GM21786 (cell line): ENCODE data around the gene SMAGP.
A peak's percentile ranks its signal among the peaks of the same experiment; 100 is the strongest.
"Not testable (repeated sequence)": the region's sequence is repeated elsewhere in the genome, so short reads cannot be mapped to it uniquely, and the experiment has no call there.

Source experiments
- ATAC-seq: cut with Tn5 transposase; IDR thresholded peaks from one replicate; pipeline ENCODE4 v1.9.1; 2021; ENCODE audit not compliant: unreplicated experiment

Gene SMAGP, protein sequence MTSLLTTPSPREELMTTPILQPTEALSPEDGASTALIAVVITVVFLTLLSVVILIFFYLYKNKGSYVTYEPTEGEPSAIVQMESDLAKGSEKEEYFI

DNA sequence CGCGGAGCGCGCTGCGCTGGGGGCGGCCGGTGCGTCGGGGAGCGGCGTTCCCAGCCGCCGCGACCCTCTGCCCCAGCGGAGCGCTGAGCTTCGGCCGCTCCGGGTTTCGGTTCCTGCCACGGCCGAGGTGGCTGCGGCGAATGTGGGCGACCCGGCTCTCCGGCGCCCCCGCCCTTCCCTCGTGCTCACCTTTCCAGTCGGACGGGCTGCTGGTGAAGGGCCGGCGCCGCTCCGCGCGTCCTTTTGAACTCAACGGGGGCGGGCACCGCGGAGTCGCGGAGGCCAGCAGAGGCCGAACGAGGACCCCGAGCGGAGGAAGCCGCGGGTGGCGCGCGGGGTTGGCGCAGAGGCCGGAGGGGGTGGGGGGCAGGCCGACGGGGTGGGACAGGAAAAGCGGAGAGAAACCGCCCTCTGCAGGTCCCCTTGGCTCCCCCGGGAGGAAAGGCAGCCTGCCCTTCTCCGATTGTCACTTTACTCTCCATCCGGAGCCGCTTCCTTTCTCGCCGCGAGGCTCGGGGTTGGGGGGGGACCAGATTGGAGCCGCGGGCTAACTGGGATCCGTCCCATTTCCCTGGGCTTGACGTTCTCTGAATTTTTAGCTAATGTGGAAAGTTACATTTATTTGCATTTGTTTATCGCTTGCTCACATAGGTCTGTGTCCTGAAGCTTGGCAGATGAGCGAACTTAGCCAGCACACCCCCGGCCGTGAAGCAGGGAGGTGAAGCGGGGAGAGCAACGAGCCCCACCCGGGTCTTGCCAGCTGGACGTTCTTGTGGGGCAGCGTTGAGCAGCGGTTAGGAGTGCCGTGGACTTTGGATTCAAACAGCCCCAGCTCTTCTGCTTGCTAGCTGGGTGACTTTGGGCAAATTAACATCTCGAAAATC, at the start of gene SMAGP:
Gene SMAGP, minus strand, starts transcription at position 349 of the 884 bp plus-strand sequence. CDS start 1,137 bp downstream, outside the sequence.
- peak; percentile 60 for ATAC-seq

DNA sequence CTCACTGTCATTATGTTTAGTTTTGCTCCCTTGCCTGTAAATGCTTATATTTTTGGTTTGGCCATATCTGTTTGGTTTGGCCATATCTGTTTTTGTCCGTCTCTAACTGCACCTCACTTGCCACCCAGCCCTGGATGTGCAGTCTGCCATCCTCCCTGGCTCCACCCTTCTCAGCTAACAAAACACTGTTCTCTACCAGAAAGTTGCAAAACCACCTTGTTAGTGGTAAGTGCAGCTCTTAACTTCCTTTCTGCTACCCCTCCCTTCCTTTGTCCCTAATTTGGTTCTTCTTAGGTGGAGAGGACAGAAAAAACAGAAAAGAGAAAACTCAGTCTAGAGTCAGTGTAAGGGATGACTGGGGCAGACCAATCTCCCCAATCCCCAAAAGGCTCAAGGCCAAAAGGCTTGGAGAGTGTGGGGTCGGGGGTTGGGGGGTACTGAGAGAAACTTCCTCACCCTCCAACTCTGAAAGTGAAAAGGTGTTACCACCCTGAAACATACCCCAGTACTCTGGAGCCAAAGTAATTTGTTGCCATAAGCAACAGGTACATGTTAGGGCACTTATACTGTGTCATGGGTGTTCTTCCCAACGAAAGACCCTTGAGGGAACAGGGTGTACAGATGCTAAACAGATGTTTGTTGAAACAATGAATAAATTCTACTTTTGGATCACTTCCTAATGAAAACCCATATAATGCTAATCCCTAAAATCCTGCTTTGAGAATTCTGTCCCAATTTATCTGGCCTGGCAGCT, 48.8 kb upstream of the SMAGP start:
- ATAC-seq: peak; percentile 54

DNA sequence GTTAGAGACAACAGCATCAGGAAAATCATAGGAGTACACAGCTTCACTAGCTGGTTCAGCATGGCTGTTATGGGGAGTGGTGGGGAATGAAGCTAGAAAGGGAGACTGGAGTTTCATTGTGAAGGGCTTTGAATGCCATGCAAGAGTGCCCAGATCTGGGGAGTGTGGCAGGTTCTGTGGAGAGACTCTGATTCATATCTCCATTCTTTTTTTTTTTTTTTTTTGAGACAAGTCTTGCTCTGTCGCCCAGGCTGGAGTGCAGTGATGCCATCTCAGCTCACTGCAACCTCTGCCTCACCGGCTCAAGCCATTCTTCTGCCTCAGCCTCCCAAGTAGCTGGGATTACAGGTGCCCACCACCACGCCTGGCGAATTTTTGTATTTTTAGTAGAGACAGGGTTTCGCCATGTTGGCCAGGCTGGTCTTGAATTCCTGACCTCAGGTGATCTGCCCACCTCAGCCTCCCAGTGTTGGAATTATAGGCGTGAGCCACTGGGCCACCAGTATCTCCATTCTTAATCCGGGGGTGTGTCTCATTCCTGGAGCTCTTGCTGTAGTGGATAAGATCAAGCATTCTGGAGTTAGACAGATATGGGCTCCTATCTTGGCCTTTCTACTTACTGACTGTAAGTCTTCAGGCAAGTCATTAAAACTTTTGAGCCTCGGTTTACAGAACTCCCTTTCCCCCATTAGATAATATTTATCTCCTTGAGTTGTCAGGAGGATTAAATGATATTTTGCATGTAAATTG, 48.0 kb upstream of the SMAGP start:
- not testable (repeated sequence) for ATAC-seq

DNA sequence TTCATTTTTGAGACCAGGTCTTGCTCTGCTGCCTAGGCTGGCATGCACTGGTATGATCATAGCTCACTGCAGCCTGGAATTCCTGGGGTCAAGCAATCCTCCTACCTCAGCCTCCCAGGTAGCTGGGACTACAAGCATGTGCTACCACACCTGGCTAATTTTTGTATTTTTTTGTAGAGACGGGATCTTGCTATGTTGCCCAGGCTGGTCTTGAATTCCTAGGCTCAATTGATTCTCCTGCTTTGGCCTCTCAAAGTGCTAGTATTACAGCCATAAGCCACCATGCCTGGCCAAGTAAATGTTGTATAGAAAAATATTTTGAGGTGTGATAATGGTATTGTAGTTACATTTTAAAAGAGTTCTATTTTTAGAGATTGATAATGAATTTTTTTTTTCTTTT, 41.2 kb upstream of the SMAGP start:
- no peak for ATAC-seq

DNA sequence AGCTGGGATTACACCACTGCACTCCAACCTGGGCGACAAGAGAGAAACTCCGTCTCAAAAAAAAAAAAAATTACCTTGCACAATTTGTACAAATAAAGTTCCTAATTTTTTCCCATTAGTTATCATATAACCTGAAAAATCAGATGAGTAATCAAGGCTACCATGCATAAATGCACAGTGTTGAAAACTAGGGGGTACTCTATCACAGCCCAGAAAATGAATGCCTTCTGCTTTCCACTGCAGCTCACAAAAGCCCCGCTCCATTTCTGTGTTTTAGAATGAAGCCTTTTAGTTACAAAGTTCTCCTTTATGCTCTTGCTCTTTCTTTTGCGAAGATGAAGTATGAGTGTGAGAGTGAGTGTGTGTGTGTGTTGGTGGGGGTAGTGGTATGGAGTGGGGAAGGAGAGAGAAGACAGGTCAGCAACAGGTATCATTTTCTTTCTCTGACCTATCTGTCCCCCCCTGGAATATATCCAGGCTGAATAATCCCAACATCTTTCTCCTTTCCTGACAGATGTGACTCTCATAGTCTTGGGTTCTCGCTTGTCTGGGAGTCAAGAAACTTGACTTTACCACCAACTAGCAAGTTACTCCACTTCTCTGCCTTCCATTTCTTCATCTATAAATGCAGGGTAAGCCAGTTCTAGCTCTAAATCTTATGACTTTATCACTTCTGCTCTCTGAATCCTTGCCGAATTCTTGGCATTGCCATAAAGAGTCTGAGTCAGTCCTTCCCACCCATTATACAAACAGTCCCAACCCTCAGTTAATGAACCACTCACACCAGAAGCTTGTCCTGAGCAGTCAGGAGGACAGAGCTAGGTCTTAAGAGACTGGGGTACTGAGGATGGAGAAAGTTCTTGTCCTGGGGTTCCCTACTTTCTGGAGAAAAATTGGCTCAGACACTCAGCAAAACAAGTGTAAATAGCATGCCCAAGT, 37.7 kb upstream of the SMAGP start:
- no peak for ATAC-seq

DNA sequence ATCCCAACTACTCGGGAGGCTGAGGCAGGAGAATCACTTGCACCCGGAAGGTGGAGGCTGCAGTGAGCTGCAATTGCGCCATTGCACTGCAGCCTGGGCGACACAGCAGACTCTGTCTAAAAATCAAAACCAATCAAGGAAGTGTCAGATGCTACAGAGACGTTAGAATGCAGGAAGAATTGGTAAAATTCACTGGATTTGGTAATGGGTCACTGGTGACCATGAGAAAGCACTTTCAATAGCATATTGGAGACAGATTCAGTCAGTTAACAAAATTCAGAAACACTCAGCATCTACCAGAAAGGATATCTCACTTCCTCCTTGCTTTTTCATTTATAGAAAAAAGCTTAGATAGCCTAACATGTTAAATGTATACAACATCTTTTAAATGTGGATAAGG, 36.3 kb upstream of the SMAGP start:
- no peak for ATAC-seq

DNA sequence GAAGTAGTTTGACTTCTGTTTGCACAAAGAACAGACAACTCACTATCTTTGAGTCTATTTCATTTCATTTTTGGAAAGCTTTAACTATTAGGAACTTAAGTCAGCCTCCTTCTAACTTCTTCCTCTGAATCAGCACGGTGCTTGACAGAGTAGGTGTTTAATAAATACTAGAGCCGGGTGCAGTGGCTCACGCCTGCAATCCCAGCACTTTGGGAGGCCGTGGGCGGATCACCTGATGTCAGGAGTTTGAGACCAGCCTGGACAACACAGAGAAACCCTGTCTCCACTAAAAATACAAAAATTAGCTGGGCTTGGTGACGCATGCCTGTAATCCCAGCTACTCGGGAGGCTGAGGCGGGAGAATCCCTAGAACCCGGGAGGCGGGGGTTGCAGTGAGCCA, 30.6 kb upstream of the SMAGP start:
- not testable (repeated sequence) for ATAC-seq

DNA sequence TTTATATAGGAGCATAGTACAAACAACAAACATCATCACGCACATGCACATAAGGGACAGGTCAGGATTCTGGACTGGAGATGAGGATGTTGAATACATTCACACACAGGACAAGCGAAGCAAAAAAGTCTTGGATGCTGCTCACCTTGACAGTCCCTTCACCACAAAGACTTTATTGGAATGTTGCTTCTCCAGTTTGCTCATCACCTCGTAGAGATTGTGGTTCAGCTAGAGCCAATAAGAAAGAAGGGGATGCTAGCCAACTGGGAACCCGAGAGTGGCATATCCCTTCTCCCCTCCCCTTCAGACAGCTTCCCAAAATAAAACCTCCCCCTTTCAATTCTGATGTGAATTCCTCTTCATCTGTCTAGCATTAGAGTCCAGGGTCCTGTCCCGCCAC, 25.4 kb upstream of the SMAGP start:
- no peak for ATAC-seq

DNA sequence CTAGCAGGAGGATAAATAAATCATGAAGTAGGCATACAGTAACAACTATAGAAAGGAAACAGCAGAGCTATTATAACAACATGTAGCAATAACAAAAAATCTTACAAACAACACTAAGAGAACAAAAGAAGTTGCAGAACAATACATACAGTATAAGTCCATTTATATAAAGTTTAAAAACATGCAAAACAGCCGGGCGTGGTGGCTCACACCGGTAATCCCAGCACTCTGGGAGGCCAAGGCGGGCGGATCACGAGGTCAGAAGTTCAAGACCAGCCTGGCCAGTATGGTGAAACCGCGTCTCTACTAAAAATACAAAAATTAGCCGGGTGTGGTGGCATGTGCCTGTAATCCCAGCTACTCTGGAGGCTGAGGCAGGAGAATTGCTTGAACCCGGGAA, 23.9 kb upstream of the SMAGP start:
- not testable (repeated sequence) for ATAC-seq

DNA sequence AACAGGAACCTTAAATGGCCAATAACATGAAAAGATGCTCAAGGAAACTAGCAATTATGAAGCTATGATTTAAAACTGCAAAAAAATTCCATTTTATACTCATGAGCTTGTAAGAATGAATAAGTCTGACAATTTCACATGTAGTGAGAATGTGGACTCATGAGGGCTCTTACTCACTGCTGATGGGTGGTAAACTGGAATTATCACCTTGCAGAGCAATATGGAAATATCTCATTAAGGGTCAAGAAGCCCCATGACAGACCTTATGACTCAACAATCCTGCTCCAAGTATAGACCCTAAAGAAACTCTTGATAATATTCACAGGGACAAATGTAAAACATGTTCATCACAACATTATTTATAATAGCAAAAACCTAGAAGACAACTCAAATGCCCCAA, 23.5 kb upstream of the SMAGP start:
- no peak for ATAC-seq

DNA sequence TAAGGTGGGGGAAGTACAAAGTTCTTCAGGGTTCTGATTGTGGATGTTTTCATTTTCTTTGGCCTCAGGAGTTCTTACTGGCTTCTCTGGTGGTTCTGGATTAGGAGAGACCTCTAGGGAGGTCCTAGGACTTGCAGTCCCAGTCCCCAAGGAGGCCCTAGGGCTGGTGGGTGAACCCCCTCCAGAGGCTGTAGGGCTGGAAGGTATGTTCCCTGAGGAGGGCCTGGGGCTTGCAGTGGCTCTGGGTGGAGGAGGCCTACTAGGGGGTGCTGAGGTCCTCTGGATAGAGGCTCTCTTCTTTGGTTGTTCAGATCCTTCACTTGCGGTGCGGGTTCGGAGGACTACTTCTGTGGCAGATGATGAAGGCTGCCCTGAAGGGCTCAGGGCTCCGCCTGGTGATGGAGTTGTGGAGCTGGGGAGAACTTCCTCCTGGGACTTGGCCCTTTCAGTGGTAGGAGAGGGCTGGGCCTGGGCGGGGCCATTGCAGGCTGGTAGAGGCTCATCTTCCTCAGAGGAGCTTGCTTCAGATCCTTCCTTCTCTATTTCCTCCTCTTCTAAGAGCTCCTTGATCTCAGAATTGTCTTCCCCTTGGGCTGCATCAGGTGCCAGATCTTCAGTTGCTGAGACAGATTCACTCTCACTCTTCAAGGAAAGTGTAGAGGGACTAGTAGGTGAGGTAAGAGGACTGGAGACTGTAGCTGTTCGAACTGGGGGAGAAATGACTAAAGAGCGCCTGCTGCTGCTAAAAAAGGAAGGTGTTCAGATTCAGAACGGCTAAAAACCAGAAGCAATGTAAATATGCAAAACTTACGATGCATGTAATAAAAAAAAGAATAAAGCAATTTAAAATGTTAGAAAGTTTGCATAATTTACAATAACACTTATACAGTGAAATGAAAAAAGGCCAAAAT, 21.6 kb upstream of the SMAGP start:
- not testable (repeated sequence) for ATAC-seq

DNA sequence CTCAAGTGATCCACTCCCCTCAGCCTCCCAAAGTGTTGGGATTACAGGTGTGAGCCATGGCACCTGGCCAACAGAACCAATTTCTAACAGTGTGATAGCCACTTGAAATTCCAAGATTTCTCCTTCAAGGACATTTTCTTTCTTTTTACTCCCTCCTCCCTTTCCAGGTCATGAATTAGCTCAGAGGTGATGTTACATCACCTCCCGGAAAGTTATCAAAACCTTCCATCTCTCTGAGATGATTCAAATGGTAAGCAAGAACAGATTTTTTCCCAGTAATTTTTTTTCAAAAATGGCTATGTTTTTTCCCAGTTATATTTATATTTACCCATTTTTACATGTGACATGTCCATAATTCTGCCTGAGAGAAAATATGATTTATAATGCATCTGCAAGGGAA, 15.6 kb upstream of the SMAGP start:
- ATAC-seq: no peak

DNA sequence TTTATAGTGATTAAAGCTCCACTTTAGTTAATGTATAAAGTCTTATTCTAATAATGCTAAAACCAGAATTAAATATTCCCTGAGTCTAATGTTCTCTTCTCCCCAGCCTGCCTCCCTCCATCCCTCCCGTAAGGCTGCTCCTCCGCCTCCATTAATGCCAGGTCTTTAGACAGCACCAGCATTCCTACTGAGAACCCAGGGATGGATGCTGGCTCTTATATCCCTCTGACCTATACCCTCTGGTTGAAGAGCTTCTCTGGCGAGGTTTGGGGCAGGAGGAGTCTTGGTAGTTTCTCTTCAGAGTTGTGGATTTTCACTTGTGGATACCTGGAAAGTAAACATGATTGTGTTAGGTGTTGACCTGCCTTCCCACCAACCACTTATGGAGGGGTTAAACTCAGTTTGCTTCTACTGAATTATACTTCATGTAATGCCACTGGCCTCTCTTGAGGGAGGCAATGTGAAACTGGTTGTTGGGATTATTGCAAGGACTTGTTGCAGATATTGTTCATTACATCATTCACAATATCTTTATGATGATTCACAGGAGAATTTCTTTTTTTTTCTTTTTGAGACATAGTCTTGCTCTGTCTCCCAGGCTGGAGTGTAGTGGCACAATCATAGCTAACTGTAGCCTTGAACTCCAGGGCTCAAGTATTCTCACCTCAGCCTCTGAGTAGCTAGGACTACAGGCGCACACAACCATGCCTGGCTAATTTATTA, 11.1 kb upstream of the SMAGP start:
- no peak for ATAC-seq

DNA sequence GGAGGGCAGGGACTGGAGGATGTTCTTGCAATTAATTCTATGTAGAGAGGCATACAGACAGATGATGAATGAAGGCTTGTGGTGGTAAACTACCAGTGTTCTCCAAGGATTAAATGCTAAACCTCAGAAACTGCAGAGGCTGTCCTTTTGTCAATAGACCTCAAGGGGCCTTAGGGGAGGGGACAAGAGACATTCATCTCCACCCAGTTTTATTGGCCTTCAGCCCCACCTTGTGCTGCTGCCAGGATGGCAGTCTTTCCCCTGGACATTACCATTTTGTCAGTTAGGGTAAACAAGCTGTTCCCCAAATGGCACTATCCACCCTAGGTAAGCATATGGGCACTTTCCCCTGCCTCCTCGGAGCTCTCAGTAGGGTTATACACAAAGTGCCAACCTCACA, 4.9 kb upstream of the SMAGP start:
- ATAC-seq: no peak

DNA sequence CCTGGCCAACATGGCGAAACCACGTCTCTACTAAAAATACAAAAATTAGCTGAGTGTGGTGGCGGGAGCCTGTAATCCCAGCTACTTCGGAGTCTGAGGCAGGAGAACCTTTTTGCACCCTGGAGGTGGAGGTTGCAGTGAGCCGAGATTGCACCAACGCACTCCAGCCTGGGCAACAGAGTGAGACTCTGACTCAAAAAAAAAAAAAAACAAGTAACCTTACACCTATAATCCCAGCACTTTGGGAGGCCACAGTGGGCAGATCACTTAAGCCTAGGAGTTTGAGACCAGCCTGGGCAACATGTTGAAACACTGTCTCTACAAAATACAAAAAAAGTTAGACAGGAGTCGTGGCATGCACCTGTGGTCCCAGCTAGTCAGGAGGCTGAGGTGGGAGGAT, 2.6 kb upstream of the SMAGP start:
- ATAC-seq: not testable (repeated sequence)

DNA sequence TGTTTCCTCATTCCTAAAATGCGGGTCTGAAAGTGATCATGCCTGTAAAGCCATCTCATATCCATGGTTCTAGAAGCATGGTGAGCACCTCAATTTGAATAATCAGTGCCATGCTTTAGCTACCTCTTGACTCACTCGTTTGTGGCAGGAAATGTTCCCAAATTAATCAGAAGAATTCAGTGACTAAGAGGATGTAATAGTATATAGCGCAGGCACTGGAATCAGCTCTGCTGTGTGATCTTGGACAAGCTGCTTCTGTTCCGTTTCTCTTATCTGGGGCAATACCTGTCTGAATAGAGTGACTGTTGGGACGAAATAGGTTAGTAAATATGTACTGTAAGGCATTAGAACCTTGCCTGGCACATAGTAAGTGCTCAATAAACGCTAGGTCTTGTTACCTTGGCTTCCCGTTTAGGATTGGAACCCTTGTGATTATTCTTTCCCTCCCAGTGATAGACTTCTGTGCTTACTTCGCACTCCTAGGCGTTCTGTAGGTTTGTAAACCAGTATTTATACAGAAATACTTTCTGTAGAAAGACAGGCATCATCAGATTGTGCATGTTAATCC, 820 bp upstream of the SMAGP start:
- no peak for ATAC-seq

DNA sequence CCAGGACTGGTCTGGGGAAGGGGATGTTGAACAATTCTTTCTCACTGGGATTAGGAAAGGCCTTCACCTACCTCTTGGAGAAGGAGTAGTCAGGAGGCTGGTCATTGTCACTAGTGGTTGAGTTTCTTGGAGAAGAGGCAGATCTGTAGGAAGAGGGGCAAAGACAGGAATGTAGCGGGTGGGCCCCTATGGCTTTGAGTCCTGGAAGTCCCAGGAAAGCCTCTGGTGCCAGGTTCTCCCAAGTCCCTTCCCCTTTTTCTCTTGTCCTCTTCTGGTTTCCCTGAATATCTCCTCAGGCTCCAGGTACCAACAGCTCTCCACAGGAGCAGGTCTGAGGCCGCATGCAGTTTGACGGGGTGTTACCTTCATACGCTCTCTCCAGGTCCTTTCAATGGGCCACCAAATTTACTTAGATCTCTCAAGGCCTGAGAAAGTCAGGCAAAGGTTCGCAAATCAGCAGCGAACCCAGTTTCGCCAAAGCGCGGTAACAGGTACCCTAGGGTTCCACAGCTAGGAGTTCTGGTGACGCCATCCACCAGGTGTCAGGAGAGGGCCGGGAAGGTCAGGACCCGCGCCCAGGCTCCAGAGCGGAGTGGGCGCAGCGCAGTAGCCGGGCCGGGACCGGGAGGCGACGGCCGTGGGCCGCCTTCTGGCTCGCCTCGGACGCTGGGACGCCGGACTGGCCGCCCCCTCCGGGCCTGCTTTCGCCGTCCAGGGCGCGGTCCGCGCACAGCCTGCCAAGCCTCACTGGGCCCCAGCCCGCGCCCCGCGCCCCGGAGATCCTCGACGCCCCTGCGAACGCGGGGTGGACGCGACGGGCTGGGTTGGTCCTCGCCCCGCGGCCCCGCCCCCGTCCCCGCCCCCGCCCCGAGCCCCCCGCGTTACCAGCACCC, 795 bp downstream of the SMAGP start:
- ATAC-seq: peak; percentile 24
